Peyer's patch (tissue), 4 donors: ENCODE measurements around the gene GLS. TPM values are rescaled to one million over a fixed set of nuclear protein-coding genes. Genes with fewer than 3 reads are reported as not detected.
A peak's percentile ranks its signal among the peaks of the same experiment; 100 is the strongest.

Experiments
- DNase-seq, 3 donors: peaks; one replicate each; pipeline ENCODE4 v3.0.0-alpha.2; 2017 to 2019
- H3K27ac ChIP-seq, 4 donors: fragments of 200-600 bp; sonication (generic); one replicate each; pipeline ENCODE4 v1.5.1; 2016 to 2019
- H3K27me3 ChIP-seq, 2 donors: fragments of 200-600 bp; sonication (generic); one replicate each; pipeline ENCODE4 v1.5.1; 2019
- H3K36me3 ChIP-seq, 3 donors: fragments of 200-600 bp; sonication (generic); one replicate each; pipeline ENCODE4 v1.5.1; 2016 to 2019
- H3K4me1 ChIP-seq, 4 donors: fragments of 200-600 bp; sonication (generic); one replicate each; pipeline ENCODE4 v1.5.1; 2016 to 2019
- H3K4me3 ChIP-seq, 4 donors: fragments of 200-600 bp; sonication (generic); 1 replicate in 3 of 4; 2 replicates in 1 of 4; pipeline ENCODE4 v1.5.1; 2016 to 2019; ENCODE audit warnings: mild to moderate bottlenecking in 1 of 4
- H3K9me3 ChIP-seq, 4 donors: fragments of 200-600 bp; sonication (generic); one replicate each; pipeline ENCODE4 v1.5.1; 2016 to 2019; ENCODE audit warnings: mild to moderate bottlenecking in 1 of 4
- POLR2A ChIP-seq, 2 donors: fragments of 450-650 bp; IDR thresholded peaks; one replicate each; pipeline ENCODE4 v1.5.1; 2017; ENCODE audit warnings: antibody characterized with exemption in 2 of 2, mild to moderate bottlenecking in 2 of 2, moderate library complexity in 2 of 2
- total RNA-seq, 4 donors: library from RNA; depleted of rRNA; stranded (reverse); fragments of >200 nt; gene quantifications; one replicate each; pipeline ENCODE4 v1.1.0, GENCODE V29; 2016
- TF ChIP-seq, protein P1 (sequence below), 6 experiments: fragments of 450-650 bp in 4 of 6; fragments of 200-600 bp in 2 of 6; sonication (generic) in 1 of 6; IDR thresholded peaks; one replicate each; pipeline ENCODE4 v1.5.1; 2017 to 2019; ENCODE audit warnings: antibody characterized with exemption in 6 of 6, mild to moderate bottlenecking in 3 of 6, moderate library complexity in 1 of 6

GLS gene
- 100 to 1,000 TPM; 232 to 298 (median 258) TPM for total RNA-seq

DNA sequence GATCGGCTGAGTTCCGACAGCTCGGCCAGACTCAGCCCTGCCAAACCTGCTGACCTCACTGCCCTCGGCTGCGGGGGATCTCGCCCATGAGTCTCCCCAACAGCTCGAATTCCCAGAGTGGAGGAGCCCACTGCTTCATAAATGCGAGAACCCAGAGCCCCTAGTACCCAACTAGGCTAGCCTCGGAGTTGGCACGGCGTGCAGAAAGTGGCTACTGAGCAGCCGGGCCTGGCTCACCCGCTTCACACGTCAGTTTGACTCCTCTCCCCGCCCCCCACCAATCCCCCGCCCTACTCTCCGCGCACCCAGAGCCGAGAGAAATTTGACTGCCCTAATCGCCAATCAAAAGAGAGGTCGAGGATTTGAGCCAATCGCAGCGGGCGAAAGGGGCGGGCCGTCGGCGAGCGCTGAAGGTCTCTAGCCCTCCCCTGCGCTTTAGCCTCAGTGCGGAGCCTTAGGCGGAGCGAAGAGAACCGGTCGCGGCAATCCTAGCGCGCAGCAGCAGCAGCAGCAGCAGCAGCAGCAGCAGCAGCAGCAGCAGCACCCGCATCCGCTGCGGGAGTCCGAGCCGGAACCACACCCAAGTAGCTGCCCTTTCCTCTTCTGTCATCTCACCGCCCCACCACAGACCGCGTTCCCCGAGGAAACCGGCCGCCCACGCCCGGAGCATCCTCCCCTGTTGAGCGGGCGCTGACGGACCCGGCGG lies at the start of gene GLS:
Gene GLS (plus strand): TSS at position 444 of the 706 bp plus-strand sequence. CDS start 264 bp downstream, outside the sequence.
- H3K4me3 ChIP-seq: peak within 1 kb of the TSS; percentile 71 to 91 (median 82)
- peak; percentile 94 to 99 (median 98) for DNase-seq
- H3K9me3 ChIP-seq: no peaks in the 10 kb centered on the region
- peaks cover 0 to 29% (median 5%) of the 10 kb centered on the region in 4 donors for H3K4me1 ChIP-seq
- peak within 1 kb of the TSS; percentile 90 to 98 (median 96) for H3K27ac ChIP-seq
- H3K27me3 ChIP-seq: no peaks in the 10 kb centered on the region
- H3K36me3 ChIP-seq: no peaks in the 10 kb centered on the region
- TF ChIP-seq POLR2A (IDR thresholded peaks at IDR 0.05): peak; percentile 99 to 100
- TF ChIP-seq, protein P1, sequence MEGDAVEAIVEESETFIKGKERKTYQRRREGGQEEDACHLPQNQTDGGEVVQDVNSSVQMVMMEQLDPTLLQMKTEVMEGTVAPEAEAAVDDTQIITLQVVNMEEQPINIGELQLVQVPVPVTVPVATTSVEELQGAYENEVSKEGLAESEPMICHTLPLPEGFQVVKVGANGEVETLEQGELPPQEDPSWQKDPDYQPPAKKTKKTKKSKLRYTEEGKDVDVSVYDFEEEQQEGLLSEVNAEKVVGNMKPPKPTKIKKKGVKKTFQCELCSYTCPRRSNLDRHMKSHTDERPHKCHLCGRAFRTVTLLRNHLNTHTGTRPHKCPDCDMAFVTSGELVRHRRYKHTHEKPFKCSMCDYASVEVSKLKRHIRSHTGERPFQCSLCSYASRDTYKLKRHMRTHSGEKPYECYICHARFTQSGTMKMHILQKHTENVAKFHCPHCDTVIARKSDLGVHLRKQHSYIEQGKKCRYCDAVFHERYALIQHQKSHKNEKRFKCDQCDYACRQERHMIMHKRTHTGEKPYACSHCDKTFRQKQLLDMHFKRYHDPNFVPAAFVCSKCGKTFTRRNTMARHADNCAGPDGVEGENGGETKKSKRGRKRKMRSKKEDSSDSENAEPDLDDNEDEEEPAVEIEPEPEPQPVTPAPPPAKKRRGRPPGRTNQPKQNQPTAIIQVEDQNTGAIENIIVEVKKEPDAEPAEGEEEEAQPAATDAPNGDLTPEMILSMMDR (IDR thresholded peaks at IDR 0.05): no peak

DNA sequence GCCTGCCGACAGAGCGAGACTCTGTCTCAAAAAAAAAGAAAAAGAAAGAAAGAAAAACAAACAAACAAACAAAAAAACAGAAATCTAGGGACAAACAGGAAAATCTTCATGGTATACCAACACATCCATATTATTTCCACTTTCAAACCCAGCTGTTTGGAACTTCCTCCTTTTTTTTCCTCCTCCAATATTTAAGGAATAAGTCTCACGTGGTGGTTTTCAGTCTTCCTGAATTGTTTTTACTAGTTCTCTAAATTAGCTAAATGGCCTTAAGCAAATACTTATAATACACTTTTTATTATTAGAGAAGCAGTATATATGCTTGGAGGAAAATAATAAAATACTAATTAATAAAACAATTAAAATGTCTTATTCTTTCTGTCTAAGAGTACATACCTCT lies 48.7 kb upstream of the GLS start:
- H3K4me1 ChIP-seq: no peaks in the 10 kb centered on the region
- H3K27ac ChIP-seq: no peak overlapping the region
- TF ChIP-seq, protein P1 (IDR thresholded peaks at IDR 0.05): no peak
- TF ChIP-seq POLR2A (IDR thresholded peaks at IDR 0.05): no peak
- H3K4me3 ChIP-seq: no peak overlapping the region
- H3K27me3 ChIP-seq: no peaks in the 10 kb centered on the region
- H3K9me3 ChIP-seq: no peaks in the 10 kb centered on the region
- no peaks in the 10 kb centered on the region for H3K36me3 ChIP-seq
- DNase-seq: no peak

DNA sequence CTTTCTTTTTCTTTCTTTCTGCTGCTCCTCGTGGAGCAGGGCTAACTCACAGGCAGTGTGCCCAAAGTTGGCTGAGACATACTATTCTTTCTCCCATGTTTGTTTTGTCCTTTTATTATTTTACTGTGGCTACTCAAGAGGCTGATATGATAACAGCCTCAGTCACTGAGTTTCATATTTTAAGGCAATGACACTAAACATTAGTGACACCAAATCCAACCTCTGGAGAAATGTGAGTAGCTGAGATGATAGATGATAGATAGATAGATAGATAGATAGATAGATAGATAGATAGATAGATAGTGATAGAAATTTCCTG lies 45.8 kb upstream of the GLS start:
- no peaks in the 10 kb centered on the region for H3K4me1 ChIP-seq
- no peak for TF ChIP-seq POLR2A (IDR thresholded peaks at IDR 0.05)
- TF ChIP-seq, protein P1 (IDR thresholded peaks at IDR 0.05): no peak
- H3K9me3 ChIP-seq: no peaks in the 10 kb centered on the region
- H3K27me3 ChIP-seq: no peaks in the 10 kb centered on the region
- no peaks in the 10 kb centered on the region for H3K36me3 ChIP-seq
- H3K27ac ChIP-seq: no peak overlapping the region
- H3K4me3 ChIP-seq: no peak overlapping the region
- no peak for DNase-seq

DNA sequence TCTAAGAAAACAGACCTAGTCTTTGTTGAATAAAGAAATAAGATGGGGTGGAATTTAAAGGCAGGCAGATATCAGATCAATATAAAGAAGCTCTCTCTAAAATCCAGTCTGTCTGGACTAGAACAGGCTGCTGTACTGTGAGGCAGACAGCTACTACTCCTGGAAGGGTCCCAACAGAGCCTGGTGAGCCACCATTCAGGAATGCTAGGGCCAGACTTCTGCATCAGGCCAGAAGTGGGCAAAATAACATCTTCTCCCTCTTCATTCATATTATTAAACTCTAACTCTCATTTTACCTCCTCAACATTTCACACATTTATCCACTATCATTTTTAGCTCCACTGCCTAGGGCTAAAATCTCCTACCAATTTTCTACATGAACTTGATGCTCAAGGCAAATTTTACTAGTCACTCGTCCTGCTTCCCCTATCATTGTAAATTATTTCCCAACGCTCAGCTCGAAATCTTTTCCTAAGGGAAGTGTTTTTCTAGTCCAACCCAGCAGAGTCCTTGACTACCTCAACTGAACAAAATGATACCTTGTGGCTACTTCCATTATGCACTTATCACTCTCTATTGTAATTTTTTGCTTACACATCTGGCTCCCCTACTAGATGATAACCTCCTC lies 45.2 kb upstream of the GLS start:
- Histone ChIP-seq H3K4me3 (no peak overlapping the region), H3K27ac (no peak overlapping the region), H3K4me1 (no peaks in the 10 kb centered on the region), H3K9me3 (no peaks in the 10 kb centered on the region), H3K36me3 (no peaks in the 10 kb centered on the region), H3K27me3 (no peaks in the 10 kb centered on the region)
- TF ChIP-seq, protein P1 (IDR thresholded peaks at IDR 0.05): no peak
- TF ChIP-seq POLR2A (IDR thresholded peaks at IDR 0.05): no peak
- DNase-seq: no peak

DNA sequence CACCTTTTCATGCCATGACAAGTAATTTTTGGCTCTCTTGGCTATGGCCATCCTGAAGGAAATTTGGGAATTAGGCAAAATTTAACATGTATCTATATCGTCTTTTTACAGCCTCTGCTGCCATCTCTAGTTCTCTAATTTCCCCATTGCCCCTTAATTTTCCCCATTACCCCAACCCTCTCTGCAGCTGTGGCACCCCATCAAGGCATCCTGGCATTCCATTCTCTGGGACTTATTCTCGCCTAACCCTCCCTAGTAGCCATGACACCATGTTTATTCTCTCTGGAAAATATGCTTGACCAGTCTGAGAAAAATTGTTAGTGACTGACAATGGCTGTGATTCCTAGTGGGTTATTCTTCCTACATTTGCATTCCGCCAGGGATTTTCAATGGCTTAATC lies 43.9 kb upstream of the GLS start:
- Histone ChIP-seq H3K27me3 (no peaks in the 10 kb centered on the region), H3K36me3 (no peaks in the 10 kb centered on the region), H3K4me3 (no peak overlapping the region), H3K9me3 (no peaks in the 10 kb centered on the region), H3K27ac (no peak overlapping the region), H3K4me1 (no peaks in the 10 kb centered on the region)
- no peak for TF ChIP-seq POLR2A (IDR thresholded peaks at IDR 0.05)
- TF ChIP-seq, protein P1 (IDR thresholded peaks at IDR 0.05): no peak
- no peak for DNase-seq
